HG03439 (cell line): ENCODE data around the gene PIGC.

ENCODE experiments used
- ATAC-seq: cut with Tn5 transposase; IDR thresholded peaks from one replicate; pipeline ENCODE4 v1.9.1; 2021; ENCODE audit warnings: mild to moderate bottlenecking, moderate library complexity; ENCODE audit not compliant: unreplicated experiment

The PIGC gene

GRCh38 chr1:172431721-172432192, 12.1 kb downstream of the PIGC start:
- ATAC-seq: no peak

- ATAC-seq: no peak
Observed at GRCh38 chr1:172431204-172431603, 12.7 kb downstream of the PIGC start.

GRCh38 chr1:172430128-172430454, 13.8 kb downstream of the PIGC start:
- ATAC-seq: no peak

- ATAC-seq: no peak
Observed at GRCh38 chr1:172429331-172430127, 14.3 kb downstream of the PIGC start.

GRCh38 chr1:172427191-172427590, 16.7 kb downstream of the PIGC start:
- ATAC-seq: no peak

- ATAC-seq: no peak
Observed at GRCh38 chr1:172425339-172425738, 18.5 kb downstream of the PIGC start.

GRCh38 chr1:172423336-172423735, 20.5 kb downstream of the PIGC start:
- ATAC-seq: no peak

GRCh38 chr1:172421974-172422604, 21.8 kb downstream of the PIGC start:
- no peak for ATAC-seq

GRCh38 chr1:172420385-172420784, 23.5 kb downstream of the PIGC start, which contains the start of gene C1orf105:
C1orf105 (plus strand) TSS chr1:172420685; CDS start chr1:172420886, 201 bp downstream.
- no peak for ATAC-seq

- ATAC-seq: no peak
Observed at GRCh38 chr1:172417557-172417956, 26.3 kb downstream of the PIGC start.

- no peak for ATAC-seq
Observed at GRCh38 chr1:172416496-172417035, 27.3 kb downstream of the PIGC start.

- ATAC-seq: no peak
Observed at GRCh38 chr1:172414331-172414730, 29.5 kb downstream of the PIGC start.

- no peak for ATAC-seq
Observed at GRCh38 chr1:172411791-172412338, 32.0 kb downstream of the PIGC start.

- ATAC-seq: no peak
Observed at GRCh38 chr1:172410027-172410426, 33.8 kb downstream of the PIGC start.

- no peak for ATAC-seq
Observed at GRCh38 chr1:172408958-172409357, 34.9 kb downstream of the PIGC start.

GRCh38 chr1:172406968-172407367, 36.9 kb downstream of the PIGC start:
- ATAC-seq: no peak

GRCh38 chr1:172405912-172406311, 38.0 kb downstream of the PIGC start:
- no peak for ATAC-seq

- ATAC-seq: no peak
Observed at GRCh38 chr1:172404121-172404520, 39.7 kb downstream of the PIGC start.

GRCh38 chr1:172402878-172403569, 40.8 kb downstream of the PIGC start:
- ATAC-seq: no peak

GRCh38 chr1:172401892-172402291, 42.0 kb downstream of the PIGC start:
- ATAC-seq: no peak

- ATAC-seq: no peak
Observed at GRCh38 chr1:172401477-172401876, 42.4 kb downstream of the PIGC start.
